CD14-positive monocyte (primary cell): ENCODE measurements around the gene SCD5. TPM values are rescaled to one million over a fixed set of nuclear protein-coding genes. Genes with fewer than 3 reads are reported as not detected.

Source experiments
- DNase-seq, 3 donors: peaks; one replicate each; pipeline ENCODE4 v3.0.0-alpha.2; 2011 to 2022
- H2AFZ ChIP-seq: 2 replicates; pipeline ENCODE4 v1.6.0; 2012; ENCODE audit warnings: mild to moderate bottlenecking, low read depth, low read length, inconsistent platforms; ENCODE audit not compliant: insufficient read depth, poor library complexity, severe bottlenecking
- H3K27ac ChIP-seq, 2 donors: 1 replicate in 1 of 2; 2 replicates in 1 of 2; pipeline ENCODE4 v1.5.1; 2012 to 2013; ENCODE audit warnings: low read length in 2 of 2, control low read depth in 1 of 2, inconsistent platforms in 1 of 2, low read depth in 1 of 2, mild to moderate bottlenecking in 1 of 2
- H3K27me3 ChIP-seq, 2 donors: one replicate each; pipeline versions ENCODE4 v1.6.0 to v1.6.1; 2011 to 2013; ENCODE audit warnings: low read length in 2 of 2; ENCODE audit not compliant: control insufficient read depth in 2 of 2, insufficient read depth in 2 of 2
- H3K36me3 ChIP-seq, 2 donors: replicated peaks in 1 of 2; 1 replicate in 1 of 2; 2 replicates in 1 of 2; pipeline versions ENCODE4 v1.5.1 to v1.6.1; 2012 to 2013; ENCODE audit warnings: low read length in 2 of 2, control low read depth in 1 of 2, inconsistent platforms in 1 of 2, mild to moderate bottlenecking in 1 of 2; ENCODE audit not compliant: insufficient read depth in 2 of 2, control insufficient read depth in 1 of 2
- H3K4me1 ChIP-seq, 2 donors: 1 replicate in 1 of 2; 2 replicates in 1 of 2; pipeline versions ENCODE4 v1.5.1 to v1.6.1; 2012 to 2013; ENCODE audit warnings: low read length in 2 of 2, control low read depth in 1 of 2, inconsistent platforms in 1 of 2, mild to moderate bottlenecking in 1 of 2, moderate library complexity in 1 of 2; ENCODE audit not compliant: insufficient read depth in 2 of 2, control insufficient read depth in 1 of 2
- H3K4me2 ChIP-seq: replicated peaks from 2 replicates; pipeline ENCODE3; 2012; ENCODE audit warnings: low read length, moderate library complexity, mild to moderate bottlenecking; ENCODE audit not compliant: poor library complexity, severe bottlenecking; ENCODE audit errors: extremely low read depth
- H3K4me3 ChIP-seq, 3 experiments: fragments of 200-600 bp in 1 of 3; sonication (generic) in 1 of 3; replicated peaks in 1 of 3; 1 replicate in 2 of 3; 2 replicates in 1 of 3; pipeline ENCODE4 v1.5.1; 2011 to 2013; ENCODE audit warnings: low read length in 3 of 3, mild to moderate bottlenecking in 3 of 3, control low read depth in 2 of 3, low read depth in 2 of 3, inconsistent platforms in 1 of 3, moderate library complexity in 1 of 3
- H3K79me2 ChIP-seq: 2 replicates; pipeline ENCODE4 v1.6.0; 2012; ENCODE audit warnings: mild to moderate bottlenecking, control low read depth, inconsistent platforms, low read length, moderate library complexity; ENCODE audit not compliant: insufficient read depth
- H3K9ac ChIP-seq: 2 replicates; pipeline ENCODE4 v1.6.0; 2017; ENCODE audit warnings: low read length, mild to moderate bottlenecking; ENCODE audit not compliant: insufficient read depth, poor library complexity, severe bottlenecking
- H3K9me3 ChIP-seq, 2 donors: replicated peaks in 1 of 2; 1 replicate in 1 of 2; 2 replicates in 1 of 2; pipeline versions ENCODE4 v1.5.1 to v1.6.1; 2012 to 2013; ENCODE audit warnings: low read length in 2 of 2, control low read depth in 1 of 2; ENCODE audit not compliant: control insufficient read depth in 1 of 2, insufficient read depth in 1 of 2
- H4K20me1 ChIP-seq: 2 replicates; pipeline ENCODE4 v1.6.0; 2012; ENCODE audit warnings: mild to moderate bottlenecking, low read length, control low read depth, moderate library complexity; ENCODE audit not compliant: insufficient read depth
- H3K27ac Mint-ChIP-seq, 7 donors: one replicate each; pipeline ENCODE4 v1.8.0; 2020; ENCODE audit warnings: mild to moderate bottlenecking in 7 of 7, mixed read lengths in 7 of 7, moderate library complexity in 6 of 7, inconsistent platforms in 2 of 7
- H3K27me3 Mint-ChIP-seq, 3 donors: one replicate each; pipeline ENCODE4 v1.8.0; 2021 to 2022; ENCODE audit warnings: low read depth in 3 of 3, mild to moderate bottlenecking in 3 of 3, mixed read lengths in 3 of 3, moderate library complexity in 3 of 3, inconsistent platforms in 1 of 3
- H3K36me3 Mint-ChIP-seq, 2 donors: one replicate each; pipeline ENCODE4 v1.8.0; 2020; ENCODE audit warnings: mixed read lengths in 2 of 2, inconsistent platforms in 1 of 2, mild to moderate bottlenecking in 1 of 2
- H3K4me1 Mint-ChIP-seq: one replicate; pipeline ENCODE4 v1.8.0; 2020; ENCODE audit warnings: mild to moderate bottlenecking, mixed read lengths
- H3K4me3 Mint-ChIP-seq, 2 donors: one replicate each; pipeline ENCODE4 v1.8.0; 2020; ENCODE audit warnings: mild to moderate bottlenecking in 2 of 2, mixed read lengths in 2 of 2, moderate library complexity in 1 of 2
- H3K9me3 Mint-ChIP-seq, 7 donors: one replicate each; pipeline ENCODE4 v1.8.0; 2020 to 2022; ENCODE audit warnings: mixed read lengths in 7 of 7, mild to moderate bottlenecking in 6 of 7, moderate library complexity in 6 of 7, inconsistent platforms in 2 of 7
- CTCF ChIP-seq: fragments of 200-600 bp; IDR thresholded peaks from one replicate; pipeline ENCODE4 v1.8.0; 2022; ENCODE audit warnings: antibody characterized with exemption, mild to moderate bottlenecking
- WGBS: methylation state at CpG from one replicate; pipeline ENCODE4 v1.1.5; 2013; ENCODE audit warnings: missing lambda C conversion rate; ENCODE audit not compliant: insufficient coverage; 5-methylcytosine and 5-hydroxymethylcytosine counted together
- intact Hi-C, 2 donors: fragments of 100-400 bp; cut with micrococcal nuclease; formaldehyde crosslinking; loops; one replicate each; pipeline versions ENCODE4 v1.15.0 to v1.15.1; 2023
- polyA plus RNA-seq, 3 donors: library from polyadenylated mRNA; depleted of rRNA in 1 of 3; unstranded in 2 of 3; stranded (reverse) in 1 of 3; fragments of 300-500 nt in 2 of 3; fragments of >200 nt in 1 of 3; fragmentation: Illumina TruSeq in 2 of 3; gene quantifications; 1 replicate in 2 of 3; 2 replicates in 1 of 3; pipeline ENCODE4 v1.2.3, GENCODE V29; 2012 to 2021

Gene SCD5
- polyA plus RNA-seq, 3 donors = 0.28 to 1.3 (median 0.61) TPM

GRCh38 chr4:82814034-82814433 is 15.4 kb upstream of the SCD5 start:
- peaks cover 11 to 23% of the 10 kb centered on the region in 2 donors for H3K36me3 ChIP-seq
- TF ChIP-seq CTCF = no peak
- Mint-ChIP-seq H3K4me1 (peaks cover 8% of the 10 kb centered on the region), H3K9me3 (peaks cover 0 to 1% (median 0%) of the 10 kb centered on the region in 7 donors), H3K27ac (no peak overlapping the region), H3K27me3 (peaks cover 0 to 4% (median 1%) of the 10 kb centered on the region in 3 donors), H3K36me3 (peaks cover 27 to 31% of the 10 kb centered on the region in 2 donors), H3K4me3 (no peak overlapping the region)
- 100% methylated on average over 1 of the region's 1 CpG for WGBS
- no peaks in the 10 kb centered on the region for H4K20me1 ChIP-seq
- H3K27me3 ChIP-seq = no peaks in the 10 kb centered on the region
- H3K4me3 ChIP-seq = no peak overlapping the region
- no peak for DNase-seq
- H3K27ac ChIP-seq = no peak overlapping the region
- H3K9me3 ChIP-seq = no peaks in the 10 kb centered on the region
- H3K9ac ChIP-seq = no peak overlapping the region
- H3K79me2 ChIP-seq = no peaks in the 10 kb centered on the region
- no peak overlapping the region for H3K4me2 ChIP-seq
- no peaks in the 10 kb centered on the region for H3K4me1 ChIP-seq
- intact Hi-C loops = no loop called here
- H2AFZ ChIP-seq = no peak overlapping the region

- no peak overlapping the region for H3K4me3 Mint-ChIP-seq
- no peak overlapping the region for H3K9ac ChIP-seq
Measured at GRCh38 chr4:82811838-82812341, 13.3 kb upstream of the SCD5 start.

More at GRCh38 chr4:82811838-82812341, 13.3 kb upstream of the SCD5 start:
- no peaks in the 10 kb centered on the region for H3K27me3 ChIP-seq
- H2AFZ ChIP-seq = no peak overlapping the region
- H4K20me1 ChIP-seq = no peaks in the 10 kb centered on the region
- no peak for TF ChIP-seq CTCF
- H3K4me2 ChIP-seq = no peak overlapping the region
- Mint-ChIP-seq H3K27ac (peak overlapping the region in 1 of 7 donors; percentile 47), H3K36me3 (peaks cover 7 to 10% of the 10 kb centered on the region in 2 donors), H3K9me3 (peaks cover 0 to 2% (median 0%) of the 10 kb centered on the region in 7 donors), H3K27me3 (peaks cover 0 to 6% (median 4%) of the 10 kb centered on the region in 3 donors), H3K4me1 (peaks cover 8% of the 10 kb centered on the region)
- no peak overlapping the region for H3K4me3 ChIP-seq
- 79% methylated on average over 2 of the region's 6 CpGs for WGBS
- DNase-seq = no peak
- H3K27ac ChIP-seq = no peak overlapping the region
- H3K36me3 ChIP-seq = peaks cover 0 to 1% of the 10 kb centered on the region in 2 donors
- no peaks in the 10 kb centered on the region for H3K79me2 ChIP-seq
- H3K9me3 ChIP-seq = no peaks in the 10 kb centered on the region
- intact Hi-C loops = no loop called here
- H3K4me1 ChIP-seq = no peaks in the 10 kb centered on the region
